ENCODE measurements around the gene EPAS1.

- TF ChIP-seq CTCF (conservative IDR thresholded peaks at IDR 0.05) (no peak), ZFX (IDR thresholded peaks at IDR 0.05) (no peak)
Observed at GRCh38 chr2:46273225-46273863, 23.9 kb upstream of the EPAS1 start.
